PFSK-1 (cell line): ENCODE data around the gene SIVA1.

Source experiments
- POLR2AphosphoS5 ChIP-seq: IDR thresholded peaks from 2 replicates; pipeline ENCODE4 v1.6.1; 2012; ENCODE audit warnings: low read depth, mild to moderate bottlenecking, control low read depth, low read length, moderate library complexity
- SIN3A ChIP-seq: IDR thresholded peaks from 2 replicates; pipeline ENCODE4 v1.6.1; 2012; ENCODE audit warnings: mild to moderate bottlenecking, low read length, moderate library complexity, borderline replicate concordance; ENCODE audit not compliant: insufficient read depth
- TAF1 ChIP-seq: IDR thresholded peaks from 2 replicates; pipeline ENCODE4 v1.6.1; 2012; ENCODE audit warnings: low read length, control low read depth, borderline replicate concordance; ENCODE audit not compliant: insufficient read depth
- TF ChIP-seq, protein P1 (sequence below), 2 experiments: IDR thresholded peaks; 2 replicates each; pipeline versions ENCODE4 v1.6.1 to v1.8.0; 2011 to 2012; ENCODE audit warnings: low read depth in 2 of 2, low read length in 2 of 2, control low read depth in 1 of 2, inconsistent platforms in 1 of 2, mild to moderate bottlenecking in 1 of 2, moderate library complexity in 1 of 2; ENCODE audit not compliant: insufficient read depth in 1 of 2

DNA sequence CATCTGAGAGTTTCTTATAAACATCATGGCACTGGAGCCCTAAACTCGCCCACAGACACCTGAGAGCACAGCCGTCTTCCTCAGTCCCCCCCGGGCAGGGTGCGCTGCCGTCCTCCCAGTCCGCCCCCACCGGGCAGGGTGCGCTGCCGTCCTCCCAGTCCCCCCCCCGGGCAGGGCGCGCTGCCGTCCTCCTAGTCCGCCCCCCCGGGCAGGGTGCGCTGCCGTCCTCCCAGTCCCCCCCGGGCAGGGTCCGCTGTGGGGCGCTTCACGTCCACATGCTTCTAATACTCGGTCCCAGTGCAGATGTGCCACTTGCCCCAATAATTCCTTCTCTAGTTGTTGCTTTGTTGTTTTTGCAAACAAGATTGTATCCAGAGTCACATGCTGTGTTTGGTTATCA is 35.8 kb upstream of the SIVA1 start:
- no peak for TF ChIP-seq POLR2AphosphoS5
- no peak for TF ChIP-seq TAF1
- TF ChIP-seq, protein P1, sequence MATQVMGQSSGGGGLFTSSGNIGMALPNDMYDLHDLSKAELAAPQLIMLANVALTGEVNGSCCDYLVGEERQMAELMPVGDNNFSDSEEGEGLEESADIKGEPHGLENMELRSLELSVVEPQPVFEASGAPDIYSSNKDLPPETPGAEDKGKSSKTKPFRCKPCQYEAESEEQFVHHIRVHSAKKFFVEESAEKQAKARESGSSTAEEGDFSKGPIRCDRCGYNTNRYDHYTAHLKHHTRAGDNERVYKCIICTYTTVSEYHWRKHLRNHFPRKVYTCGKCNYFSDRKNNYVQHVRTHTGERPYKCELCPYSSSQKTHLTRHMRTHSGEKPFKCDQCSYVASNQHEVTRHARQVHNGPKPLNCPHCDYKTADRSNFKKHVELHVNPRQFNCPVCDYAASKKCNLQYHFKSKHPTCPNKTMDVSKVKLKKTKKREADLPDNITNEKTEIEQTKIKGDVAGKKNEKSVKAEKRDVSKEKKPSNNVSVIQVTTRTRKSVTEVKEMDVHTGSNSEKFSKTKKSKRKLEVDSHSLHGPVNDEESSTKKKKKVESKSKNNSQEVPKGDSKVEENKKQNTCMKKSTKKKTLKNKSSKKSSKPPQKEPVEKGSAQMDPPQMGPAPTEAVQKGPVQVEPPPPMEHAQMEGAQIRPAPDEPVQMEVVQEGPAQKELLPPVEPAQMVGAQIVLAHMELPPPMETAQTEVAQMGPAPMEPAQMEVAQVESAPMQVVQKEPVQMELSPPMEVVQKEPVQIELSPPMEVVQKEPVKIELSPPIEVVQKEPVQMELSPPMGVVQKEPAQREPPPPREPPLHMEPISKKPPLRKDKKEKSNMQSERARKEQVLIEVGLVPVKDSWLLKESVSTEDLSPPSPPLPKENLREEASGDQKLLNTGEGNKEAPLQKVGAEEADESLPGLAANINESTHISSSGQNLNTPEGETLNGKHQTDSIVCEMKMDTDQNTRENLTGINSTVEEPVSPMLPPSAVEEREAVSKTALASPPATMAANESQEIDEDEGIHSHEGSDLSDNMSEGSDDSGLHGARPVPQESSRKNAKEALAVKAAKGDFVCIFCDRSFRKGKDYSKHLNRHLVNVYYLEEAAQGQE (IDR thresholded peaks at IDR 0.05; ENCODE audit: insufficient read depth in 1 of 2, low read depth in 2 of 2, low read length in 2 of 2), result no peak
- no peak for TF ChIP-seq SIN3A
